Sigmoid colon (tissue), 7 donors: Measurements from ENCODE around the gene MACF1. TPM values are rescaled to one million over a fixed set of nuclear protein-coding genes. Genes with fewer than 3 reads are reported as not detected.
"Not testable (repeated sequence)": the region's sequence is repeated elsewhere in the genome, so short reads cannot be mapped to it uniquely, and the experiment has no call there.

Experiments
- DNase-seq: peaks from one replicate; pipeline ENCODE4 v3.0.0-alpha.2; 2019
- H3K27ac ChIP-seq, 4 donors: fragments of 200-600 bp; sonication (generic); one replicate each; pipeline ENCODE4 v1.5.1; 2016 to 2019; ENCODE audit warnings: mild to moderate bottlenecking in 1 of 4
- H3K27me3 ChIP-seq, 3 donors: fragments of 200-600 bp; sonication (generic); one replicate each; pipeline ENCODE4 v1.5.1; 2019; ENCODE audit warnings: mild to moderate bottlenecking in 1 of 3
- H3K36me3 ChIP-seq, 4 donors: fragments of 200-600 bp; sonication (generic); one replicate each; pipeline ENCODE4 v1.5.1; 2016 to 2019
- H3K4me1 ChIP-seq, 4 donors: fragments of 200-600 bp; sonication (generic); one replicate each; pipeline ENCODE4 v1.5.1; 2017 to 2019
- H3K4me3 ChIP-seq, 4 donors: fragments of 200-600 bp; sonication (generic); one replicate each; pipeline ENCODE4 v1.5.1; 2017 to 2019; ENCODE audit warnings: mild to moderate bottlenecking in 2 of 4, moderate library complexity in 1 of 4
- H3K9me3 ChIP-seq, 4 donors: fragments of 200-600 bp in 3 of 4; sonication (generic) in 3 of 4; one replicate each; pipeline versions ENCODE4 v1.5.1 to v1.6.1; 2013 to 2019
- EP300 ChIP-seq, 4 donors: sonication (generic); formaldehyde crosslinking; IDR thresholded peaks; one replicate each; pipeline ENCODE4 v1.6.1; 2017; ENCODE audit warnings: antibody characterized with exemption in 4 of 4
- POLR2A ChIP-seq, 2 donors: fragments of 450-650 bp; IDR thresholded peaks; one replicate each; pipeline ENCODE4 v1.6.1; 2016; ENCODE audit warnings: antibody characterized with exemption in 2 of 2, mild to moderate bottlenecking in 2 of 2, moderate library complexity in 2 of 2
- POLR2AphosphoS5 ChIP-seq, 4 donors: sonication (generic); formaldehyde crosslinking; IDR thresholded peaks; one replicate each; pipeline ENCODE4 v1.6.1; 2017; ENCODE audit warnings: antibody characterized with exemption in 4 of 4
- WGBS, 2 donors: extraction: QIAGEN DNeasy Blood & Tissue Kit; methylation state at CpG; one replicate each; pipeline ENCODE4 v1.1.7; 2013; 5-methylcytosine and 5-hydroxymethylcytosine counted together
- intact Hi-C: fragments of 100-400 bp; cut with DNase I; formaldehyde crosslinking; loops from one replicate; pipeline ENCODE4 v1.15.1; 2023
- polyA plus RNA-seq, 3 donors: library from polyadenylated mRNA; stranded (reverse); fragments of 200-250 nt; gene quantifications; one replicate each; pipeline ENCODE4 v1.2.3, GENCODE V29; 2013
- total RNA-seq, 4 donors: library from RNA; depleted of rRNA; stranded (reverse); fragments of >200 nt; gene quantifications; one replicate each; pipeline ENCODE4 v1.1.0, GENCODE V29; 2016
- TF ChIP-seq, protein P1 (sequence below), 4 experiments: fragments of 450-650 bp in 3 of 4; fragments of 200-600 bp in 1 of 4; IDR thresholded peaks; one replicate each; pipeline ENCODE4 v1.5.1; 2016 to 2019; ENCODE audit warnings: antibody characterized with exemption in 4 of 4, mild to moderate bottlenecking in 3 of 4, moderate library complexity in 2 of 4
- donor health status: healthy with polysubstance abuse.
- donor health status: Bipolar disorder and iron deficiency.
- donor health status: healthy.

MACF1 gene
- total and polyA plus RNA-seq, 7 donors, result 16.0 to 657 (median 292) TPM

- H3K27me3 ChIP-seq, result no peaks in the 10 kb centered on the region
- peaks cover 24 to 98% (median 57%) of the 10 kb centered on the region in 4 donors for H3K36me3 ChIP-seq
- TF ChIP-seq EP300 (IDR thresholded peaks at IDR 0.05) (no peak), POLR2A (IDR thresholded peaks at IDR 0.05) (no peak), POLR2AphosphoS5 (IDR thresholded peaks at IDR 0.05) (no peak)
- TF ChIP-seq, protein P1, sequence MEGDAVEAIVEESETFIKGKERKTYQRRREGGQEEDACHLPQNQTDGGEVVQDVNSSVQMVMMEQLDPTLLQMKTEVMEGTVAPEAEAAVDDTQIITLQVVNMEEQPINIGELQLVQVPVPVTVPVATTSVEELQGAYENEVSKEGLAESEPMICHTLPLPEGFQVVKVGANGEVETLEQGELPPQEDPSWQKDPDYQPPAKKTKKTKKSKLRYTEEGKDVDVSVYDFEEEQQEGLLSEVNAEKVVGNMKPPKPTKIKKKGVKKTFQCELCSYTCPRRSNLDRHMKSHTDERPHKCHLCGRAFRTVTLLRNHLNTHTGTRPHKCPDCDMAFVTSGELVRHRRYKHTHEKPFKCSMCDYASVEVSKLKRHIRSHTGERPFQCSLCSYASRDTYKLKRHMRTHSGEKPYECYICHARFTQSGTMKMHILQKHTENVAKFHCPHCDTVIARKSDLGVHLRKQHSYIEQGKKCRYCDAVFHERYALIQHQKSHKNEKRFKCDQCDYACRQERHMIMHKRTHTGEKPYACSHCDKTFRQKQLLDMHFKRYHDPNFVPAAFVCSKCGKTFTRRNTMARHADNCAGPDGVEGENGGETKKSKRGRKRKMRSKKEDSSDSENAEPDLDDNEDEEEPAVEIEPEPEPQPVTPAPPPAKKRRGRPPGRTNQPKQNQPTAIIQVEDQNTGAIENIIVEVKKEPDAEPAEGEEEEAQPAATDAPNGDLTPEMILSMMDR (IDR thresholded peaks at IDR 0.05), result no peak
- no peak for DNase-seq
- H3K4me3 ChIP-seq, result no peak overlapping the region
- H3K27ac ChIP-seq, result peak overlapping the region in 3 of 4 donors; percentile 27 to 49 (median 42)
- no peaks in the 10 kb centered on the region for H3K9me3 ChIP-seq
- WGBS, 2 donors, result 81 to 88% methylated on average over 3 of the region's 3 CpGs
- intact Hi-C loops, result no loop called here
- H3K4me1 ChIP-seq, result peaks cover 0 to 21% (median 7%) of the 10 kb centered on the region in 4 donors
Measured at GRCh38 chr1:39466413-39467107, 262.1 kb downstream of the MACF1 start.

DNA sequence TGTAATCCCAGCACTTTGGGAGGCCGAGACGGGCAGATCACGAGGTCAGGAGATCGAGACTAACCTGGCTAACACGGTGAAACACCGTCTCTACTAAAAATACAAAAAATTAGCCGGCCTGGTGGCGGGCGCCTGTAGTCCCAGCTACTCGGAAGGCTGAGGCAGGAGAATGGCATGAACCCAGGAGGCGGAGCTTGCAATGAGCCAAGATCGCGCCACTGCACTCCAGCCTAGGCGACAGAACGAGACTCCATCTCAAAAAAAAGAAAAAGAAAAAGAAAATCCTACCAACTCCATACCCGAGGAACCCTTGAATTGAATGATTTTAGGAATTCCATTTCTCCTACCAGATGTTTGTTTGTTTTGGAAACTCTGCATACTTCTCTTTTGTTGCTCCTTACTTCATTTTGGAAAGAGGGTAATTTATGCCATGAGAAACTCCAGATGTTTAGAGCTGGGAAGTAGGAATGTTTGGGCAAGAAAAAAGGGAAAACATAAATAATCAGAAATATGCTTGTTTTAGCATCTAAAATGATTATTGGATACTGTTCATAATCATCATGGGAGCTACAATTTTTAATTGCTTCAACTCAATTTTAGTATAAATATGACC lies 262.7 kb downstream of the MACF1 start:
- 84 to 86% methylated on average over 16 of the region's 16 CpGs for WGBS, 2 donors
- Histone ChIP-seq H3K36me3 (peaks cover 19 to 98% (median 54%) of the 10 kb centered on the region in 4 donors), H3K4me1 (peaks cover 0 to 21% (median 7%) of the 10 kb centered on the region in 4 donors), H3K27ac (peak overlapping the region in 3 of 4 donors; percentile 27 to 49 (median 42))
- TF ChIP-seq POLR2AphosphoS5 (IDR thresholded peaks at IDR 0.05), result peak in 2 of 4 donors; percentile 6 to 18
- intact Hi-C loops, DNase-seq, H3K9me3 ChIP-seq, H3K27me3 ChIP-seq, H3K4me3 ChIP-seq: not testable (repeated sequence)

- intact Hi-C loops, result no loop called here
- no peak overlapping the region for H3K4me3 ChIP-seq
- H3K4me1 ChIP-seq, result peaks cover 0 to 21% (median 7%) of the 10 kb centered on the region in 4 donors
- H3K27me3 ChIP-seq, result no peaks in the 10 kb centered on the region
- no peak overlapping the region for H3K27ac ChIP-seq
- H3K36me3 ChIP-seq, result peaks cover 21 to 98% (median 44%) of the 10 kb centered on the region in 4 donors
- TF ChIP-seq POLR2A (IDR thresholded peaks at IDR 0.05) (no peak), EP300 (IDR thresholded peaks at IDR 0.05) (no peak), POLR2AphosphoS5 (IDR thresholded peaks at IDR 0.05) (no peak)
- TF ChIP-seq, protein P1 (IDR thresholded peaks at IDR 0.05), result no peak
- 78 to 83% methylated on average over 3 of the region's 3 CpGs for WGBS, 2 donors
- no peak for DNase-seq
- no peaks in the 10 kb centered on the region for H3K9me3 ChIP-seq
Measured at GRCh38 chr1:39469150-39469549, 264.7 kb downstream of the MACF1 start.

GRCh38 chr1:39470040-39470439 lies 265.5 kb downstream of the MACF1 start:
- no peak overlapping the region for H3K27ac ChIP-seq
- no peak overlapping the region for H3K4me3 ChIP-seq
- DNase-seq, result no peak
- no peaks in the 10 kb centered on the region for H3K27me3 ChIP-seq
- H3K4me1 ChIP-seq, result peaks cover 0 to 21% (median 7%) of the 10 kb centered on the region in 4 donors
- no peaks in the 10 kb centered on the region for H3K9me3 ChIP-seq
- H3K36me3 ChIP-seq, result peaks cover 21 to 98% (median 40%) of the 10 kb centered on the region in 4 donors
- intact Hi-C loops, result no loop called here
- TF ChIP-seq, protein P1 (IDR thresholded peaks at IDR 0.05), result no peak
- no peak for TF ChIP-seq EP300 (IDR thresholded peaks at IDR 0.05)
- no peak for TF ChIP-seq POLR2A (IDR thresholded peaks at IDR 0.05)
- no peak for TF ChIP-seq POLR2AphosphoS5 (IDR thresholded peaks at IDR 0.05)

DNA sequence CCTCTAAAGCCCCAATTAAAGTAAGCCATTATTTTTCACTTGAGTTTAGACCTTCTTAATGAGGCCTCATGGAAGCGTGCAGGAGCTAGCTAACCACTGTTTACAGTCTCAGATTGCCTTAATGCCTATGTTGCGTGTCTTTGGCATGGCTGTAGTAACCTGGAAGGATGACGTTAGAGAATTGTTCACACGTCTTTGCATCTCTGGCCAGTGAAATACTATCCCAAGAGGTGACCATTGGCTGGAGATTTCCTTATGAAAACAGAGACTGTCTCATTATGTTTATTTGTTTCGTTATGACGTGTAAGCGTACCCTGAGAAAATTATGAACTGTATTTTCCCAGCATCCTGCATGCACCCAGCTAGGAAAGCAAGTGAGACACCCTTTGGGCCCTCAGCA lies 268.3 kb downstream of the MACF1 start:
- peaks cover 21 to 92% (median 40%) of the 10 kb centered on the region in 4 donors for H3K36me3 ChIP-seq
- peaks cover 0 to 6% (median under 1%) of the 10 kb centered on the region in 4 donors for H3K4me1 ChIP-seq
- no peak for TF ChIP-seq POLR2A (IDR thresholded peaks at IDR 0.05)
- TF ChIP-seq, protein P1 (IDR thresholded peaks at IDR 0.05), result no peak
- TF ChIP-seq POLR2AphosphoS5 (IDR thresholded peaks at IDR 0.05), result no peak
- no peak for TF ChIP-seq EP300 (IDR thresholded peaks at IDR 0.05)
- 94% methylated on average over 7 of the region's 7 CpGs for WGBS, 2 donors
- H3K4me3 ChIP-seq, result no peak overlapping the region
- intact Hi-C loops, result no loop called here
- H3K9me3 ChIP-seq, result no peaks in the 10 kb centered on the region
- no peak overlapping the region for H3K27ac ChIP-seq
- no peaks in the 10 kb centered on the region for H3K27me3 ChIP-seq
- no peak for DNase-seq
